ENCODE measurements around the gene RASSF7. TPM values are rescaled to one million over a fixed set of nuclear protein-coding genes. Genes with fewer than 3 reads are reported as not detected.

RASSF7 gene
- total RNA-seq, 1 experiment from 2014 or later = 7.4 TPM

DNA sequence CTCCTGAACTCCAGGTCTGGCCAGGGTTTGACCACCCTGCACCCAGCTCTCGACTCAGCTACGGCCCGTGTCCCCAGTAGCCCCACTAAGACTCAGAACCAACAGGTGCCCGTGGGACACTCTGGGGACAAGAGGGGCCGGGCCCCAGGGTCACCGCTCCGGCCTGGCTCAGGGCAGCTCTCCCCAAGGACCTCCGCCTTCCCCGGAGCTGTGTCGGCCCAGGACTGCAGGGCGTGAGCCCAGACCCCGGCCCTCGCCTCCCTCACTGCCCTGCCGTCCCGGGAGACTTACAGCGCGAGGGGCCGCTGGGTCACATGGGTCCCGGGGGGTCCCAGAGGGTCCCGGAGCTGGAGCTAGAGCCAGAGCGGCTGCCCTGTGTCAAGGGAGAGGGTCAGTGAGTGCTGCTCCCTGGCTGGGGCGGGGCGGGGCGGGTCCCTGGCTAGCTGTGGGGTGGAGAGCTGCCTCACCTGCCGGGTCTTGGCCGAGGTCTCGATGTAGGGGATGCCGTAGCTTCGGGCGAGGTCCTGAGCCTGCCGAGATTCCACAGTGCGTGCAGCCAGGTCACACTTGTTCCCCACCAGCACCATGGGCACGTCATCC lies 27.7 kb upstream of the RASSF7 start:
- DNase-seq (ENCODE audit: low read depth) = no peak

- no peak for DNase-seq (ENCODE audit: low read depth)
Measured at GRCh38 chr11:533586-534395, 27.0 kb upstream of the RASSF7 start.

- DNase-seq (ENCODE audit: low read depth) = peak; percentile 14
Measured at GRCh38 chr11:534396-535209, 26.2 kb upstream of the RASSF7 start.

DNA sequence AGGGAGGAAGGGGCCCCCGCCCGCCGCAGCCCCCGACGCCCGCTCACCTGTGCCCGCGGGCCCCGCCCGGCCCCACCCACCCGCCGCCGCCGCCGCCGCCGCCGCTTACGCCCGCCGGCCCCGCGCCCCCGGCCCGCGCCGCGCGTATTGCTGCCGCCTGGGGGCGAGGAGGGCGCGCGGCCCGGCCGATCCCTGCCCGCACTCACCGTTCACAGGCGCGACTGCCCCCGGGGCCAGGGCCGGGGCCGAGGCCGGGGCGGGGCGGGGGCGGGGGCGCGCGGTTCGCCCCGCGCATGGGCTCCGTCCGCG lies 25.6 kb upstream of the RASSF7 start:
- DNase-seq (ENCODE audit: low read depth) = no peak

- DNase-seq (ENCODE audit: low read depth) = peak; percentile 89
Measured at GRCh38 chr11:535519-536454, 25.0 kb upstream of the RASSF7 start, which contains the start of gene HRAS. Gene HRAS, minus strand, starts transcription at chr11:535576.

GRCh38 chr11:536841-537621 lies 23.7 kb upstream of the RASSF7 start, which contains the start of gene LRRC56:
Gene LRRC56, plus strand, starts transcription at chr11:537527. Its CDS starts 3,158 bp downstream, at chr11:540685.
- DNase-seq (ENCODE audit: low read depth) = peak; percentile 79

- DNase-seq (ENCODE audit: low read depth) = no peak
Measured at GRCh38 chr11:537622-538430, 22.9 kb upstream of the RASSF7 start.

DNA sequence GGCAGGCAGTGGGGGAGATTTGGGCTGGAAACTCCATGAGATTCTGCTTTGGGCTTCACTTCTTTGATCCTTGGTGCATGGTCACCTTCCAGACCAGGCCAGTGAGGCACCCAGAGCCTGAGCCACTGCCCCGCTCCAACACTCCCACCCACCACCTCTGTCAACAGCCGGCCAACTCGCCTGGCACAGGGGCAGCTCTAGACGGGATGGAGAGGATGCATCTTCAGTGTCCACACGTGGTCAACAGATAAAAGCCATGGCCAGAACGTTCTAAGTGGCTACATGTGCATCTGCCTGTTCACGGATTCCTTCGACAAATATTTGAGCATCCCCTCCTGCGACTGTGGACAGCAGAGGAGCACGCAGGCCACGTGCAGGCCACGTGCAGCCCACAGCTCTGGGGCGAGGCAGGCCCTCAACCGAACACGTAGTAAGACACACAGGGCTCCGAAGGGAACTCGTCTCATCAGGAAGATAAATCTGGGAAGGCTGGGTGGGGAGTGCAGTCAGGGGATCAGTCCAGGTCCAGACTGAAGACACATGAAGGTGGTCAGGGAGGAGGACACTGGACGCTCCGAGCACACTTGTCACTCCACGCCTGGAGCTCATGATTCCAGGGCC lies 22.2 kb upstream of the RASSF7 start:
- DNase-seq (ENCODE audit: low read depth) = no peak

- no peak for DNase-seq (ENCODE audit: low read depth)
Measured at GRCh38 chr11:539971-540481, 20.7 kb upstream of the RASSF7 start.

DNA sequence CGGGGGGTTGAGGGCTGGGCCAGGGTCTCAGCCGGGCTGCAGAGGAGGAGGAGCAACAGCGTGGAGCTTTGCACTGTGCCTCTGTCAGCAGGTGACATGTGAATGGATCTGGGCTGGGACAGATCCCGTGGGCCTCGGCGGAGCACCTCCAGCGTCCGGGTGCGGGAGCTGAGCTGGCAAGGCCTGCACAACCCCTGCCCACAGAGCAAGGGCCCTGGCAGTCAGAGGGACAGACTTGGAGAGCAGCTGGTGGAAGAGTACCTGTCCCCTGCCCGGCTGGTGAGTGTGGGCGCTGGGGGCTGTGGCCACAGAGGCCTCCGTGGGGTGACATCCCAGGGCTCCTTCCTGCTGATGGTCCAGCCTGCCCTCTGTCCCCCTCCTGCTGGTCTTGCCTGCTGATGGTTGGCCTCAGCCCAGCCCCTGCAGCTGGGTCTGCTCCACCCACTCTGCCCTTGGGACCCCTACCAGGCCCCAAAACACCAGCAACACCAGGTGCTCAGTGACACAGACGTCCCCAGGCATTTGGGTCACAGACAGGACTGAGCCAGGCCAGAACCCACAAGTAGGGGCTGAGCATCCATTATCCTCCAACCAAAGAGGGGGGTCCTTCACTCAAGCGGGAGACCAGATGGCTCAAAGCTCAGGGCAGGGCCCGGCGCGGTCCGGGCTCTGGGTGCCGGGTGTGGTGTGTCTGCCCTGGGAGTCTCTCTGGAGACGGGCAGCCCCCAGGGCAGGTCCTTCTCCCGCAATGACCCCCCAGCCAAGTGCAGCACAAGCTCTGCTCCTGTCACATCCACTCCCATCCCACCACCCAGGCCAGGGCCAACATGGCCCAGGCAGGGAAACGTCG lies 20.0 kb upstream of the RASSF7 start:
- DNase-seq (ENCODE audit: low read depth) = no peak

DNA sequence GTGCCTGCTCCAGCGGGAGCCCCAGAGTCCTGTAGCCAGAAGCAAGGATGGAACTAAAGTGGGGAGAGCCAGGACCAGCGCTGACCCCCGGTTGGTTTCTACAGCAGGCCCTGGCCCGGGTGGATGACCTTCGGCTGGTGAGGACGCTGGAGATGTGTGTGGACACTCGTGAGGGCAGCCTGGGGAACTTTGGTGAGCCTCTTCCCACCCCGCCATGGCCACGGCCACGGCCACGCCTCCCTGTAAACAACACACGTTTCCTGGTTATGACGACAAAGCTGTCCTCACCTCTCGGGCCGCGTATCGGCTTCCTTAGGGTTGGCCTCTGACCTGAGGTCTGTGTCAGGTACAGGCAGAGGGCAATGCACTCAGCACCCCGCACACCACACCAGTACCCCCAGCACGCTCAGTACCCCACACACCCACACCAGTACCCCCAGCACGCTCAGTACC lies 19.3 kb upstream of the RASSF7 start:
- no peak for DNase-seq (ENCODE audit: low read depth)

- DNase-seq (ENCODE audit: low read depth) = no peak
Measured at GRCh38 chr11:544817-545166, 16.0 kb upstream of the RASSF7 start.

DNA sequence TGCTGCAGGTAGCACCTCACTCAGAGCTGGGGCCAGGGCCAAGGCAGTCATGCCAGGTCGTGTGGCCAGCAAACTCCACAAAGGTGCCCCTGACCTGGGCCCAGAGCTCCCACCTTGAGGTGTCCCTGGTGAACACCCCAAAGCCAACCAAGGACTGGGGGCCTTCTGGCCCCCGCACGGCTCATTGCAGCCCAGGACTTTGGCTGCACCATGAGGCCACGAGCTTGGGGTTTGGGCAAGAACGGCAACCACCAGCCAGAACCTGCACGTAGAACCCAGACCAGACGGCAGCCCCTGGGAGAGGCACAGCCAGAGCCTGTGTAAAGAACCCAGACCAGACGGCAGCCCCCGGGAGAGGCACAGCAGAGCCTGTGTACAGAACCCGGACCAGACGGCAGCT lies 15.6 kb upstream of the RASSF7 start:
- DNase-seq (ENCODE audit: low read depth) = no peak

- no peak for DNase-seq (ENCODE audit: low read depth)
Measured at GRCh38 chr11:548700-549603, 11.8 kb upstream of the RASSF7 start.

- no peak for DNase-seq (ENCODE audit: low read depth)
Measured at GRCh38 chr11:550021-550745, 10.6 kb upstream of the RASSF7 start.

DNA sequence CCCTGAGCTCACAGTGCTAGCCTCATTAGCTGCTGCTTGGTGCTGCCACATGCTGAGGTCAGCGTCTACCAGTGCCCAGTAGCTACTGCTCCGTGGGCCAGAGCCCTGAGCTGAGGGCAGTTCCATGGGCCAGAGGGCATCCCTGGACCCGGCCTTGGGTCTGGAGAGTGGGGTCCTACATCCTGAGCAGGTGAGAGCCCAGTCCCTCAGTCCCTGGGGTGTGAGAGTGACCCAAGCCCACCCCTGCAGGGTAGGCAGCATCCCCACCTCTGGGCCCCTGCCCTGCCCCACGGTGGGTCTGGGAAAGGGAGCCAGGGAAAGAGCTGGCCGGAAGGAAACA lies 10.1 kb upstream of the RASSF7 start:
- no peak for DNase-seq (ENCODE audit: low read depth)

GRCh38 chr11:551131-551530 lies 9.6 kb upstream of the RASSF7 start:
- no peak for DNase-seq (ENCODE audit: low read depth)

All from RPMI7951 (cell line).